ENCODE measurements around the gene KMT2B.

Gene KMT2B

DNA sequence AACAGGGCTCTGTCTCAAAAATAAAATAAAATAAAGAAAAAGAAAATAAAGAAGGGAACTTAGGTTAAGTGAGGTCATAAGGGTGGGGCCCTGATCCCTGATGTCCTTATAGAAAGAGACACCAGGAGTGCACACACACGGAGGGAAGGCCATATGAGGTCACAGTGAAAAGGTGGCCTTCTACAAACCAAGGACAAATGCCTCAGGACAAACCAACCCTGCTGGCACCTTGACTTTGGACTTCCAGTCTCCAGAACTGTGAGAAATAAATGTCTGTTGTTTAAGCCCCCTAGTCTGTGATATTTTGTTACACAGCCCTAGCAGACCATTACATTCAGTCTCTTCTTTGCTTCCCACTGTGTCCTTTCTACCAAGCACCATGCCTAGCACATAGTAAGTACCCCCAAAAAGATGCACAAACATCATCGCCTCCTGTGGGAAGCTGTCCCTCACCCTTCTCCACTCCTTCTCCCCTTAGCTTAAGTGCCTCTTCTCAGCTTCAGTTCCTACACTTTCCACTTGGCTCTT is 21.8 kb upstream of the KMT2B start:
- no peak for DNase-seq (ENCODE audit: low read depth)
- TF ChIP-seq, protein P1, sequence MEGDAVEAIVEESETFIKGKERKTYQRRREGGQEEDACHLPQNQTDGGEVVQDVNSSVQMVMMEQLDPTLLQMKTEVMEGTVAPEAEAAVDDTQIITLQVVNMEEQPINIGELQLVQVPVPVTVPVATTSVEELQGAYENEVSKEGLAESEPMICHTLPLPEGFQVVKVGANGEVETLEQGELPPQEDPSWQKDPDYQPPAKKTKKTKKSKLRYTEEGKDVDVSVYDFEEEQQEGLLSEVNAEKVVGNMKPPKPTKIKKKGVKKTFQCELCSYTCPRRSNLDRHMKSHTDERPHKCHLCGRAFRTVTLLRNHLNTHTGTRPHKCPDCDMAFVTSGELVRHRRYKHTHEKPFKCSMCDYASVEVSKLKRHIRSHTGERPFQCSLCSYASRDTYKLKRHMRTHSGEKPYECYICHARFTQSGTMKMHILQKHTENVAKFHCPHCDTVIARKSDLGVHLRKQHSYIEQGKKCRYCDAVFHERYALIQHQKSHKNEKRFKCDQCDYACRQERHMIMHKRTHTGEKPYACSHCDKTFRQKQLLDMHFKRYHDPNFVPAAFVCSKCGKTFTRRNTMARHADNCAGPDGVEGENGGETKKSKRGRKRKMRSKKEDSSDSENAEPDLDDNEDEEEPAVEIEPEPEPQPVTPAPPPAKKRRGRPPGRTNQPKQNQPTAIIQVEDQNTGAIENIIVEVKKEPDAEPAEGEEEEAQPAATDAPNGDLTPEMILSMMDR (IDR thresholded peaks at IDR 0.05; ENCODE audit: insufficient read depth, low read depth, low read length, missing control alignments), result no peak
- no peak overlapping the region for H3K4me3 ChIP-seq (ENCODE audit: low read length)

DNA sequence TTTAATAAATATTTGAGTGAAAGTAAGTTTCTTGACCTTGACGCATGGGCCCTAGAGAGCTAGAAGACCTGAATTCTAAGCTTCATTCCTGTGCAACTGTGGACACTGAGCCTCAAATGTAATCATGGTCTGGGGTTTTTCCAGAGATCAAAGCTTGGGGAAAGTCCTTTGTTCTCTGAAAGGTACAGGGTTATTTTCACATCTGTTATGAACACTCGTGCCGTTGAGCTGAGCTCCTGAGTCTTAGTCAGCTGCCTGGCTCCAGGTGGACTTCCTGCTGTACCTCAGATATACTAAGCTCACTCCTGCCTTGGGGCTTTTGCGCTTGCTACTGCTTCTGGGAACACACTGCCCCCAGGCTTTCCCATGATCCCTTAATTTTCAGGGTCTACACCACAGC is 21.0 kb upstream of the KMT2B start:
- no peak overlapping the region for H3K4me3 ChIP-seq (ENCODE audit: low read length)
- TF ChIP-seq, protein P1 (IDR thresholded peaks at IDR 0.05; ENCODE audit: insufficient read depth, low read depth, low read length, missing control alignments), result no peak
- DNase-seq (ENCODE audit: low read depth), result peak; percentile 19

DNA sequence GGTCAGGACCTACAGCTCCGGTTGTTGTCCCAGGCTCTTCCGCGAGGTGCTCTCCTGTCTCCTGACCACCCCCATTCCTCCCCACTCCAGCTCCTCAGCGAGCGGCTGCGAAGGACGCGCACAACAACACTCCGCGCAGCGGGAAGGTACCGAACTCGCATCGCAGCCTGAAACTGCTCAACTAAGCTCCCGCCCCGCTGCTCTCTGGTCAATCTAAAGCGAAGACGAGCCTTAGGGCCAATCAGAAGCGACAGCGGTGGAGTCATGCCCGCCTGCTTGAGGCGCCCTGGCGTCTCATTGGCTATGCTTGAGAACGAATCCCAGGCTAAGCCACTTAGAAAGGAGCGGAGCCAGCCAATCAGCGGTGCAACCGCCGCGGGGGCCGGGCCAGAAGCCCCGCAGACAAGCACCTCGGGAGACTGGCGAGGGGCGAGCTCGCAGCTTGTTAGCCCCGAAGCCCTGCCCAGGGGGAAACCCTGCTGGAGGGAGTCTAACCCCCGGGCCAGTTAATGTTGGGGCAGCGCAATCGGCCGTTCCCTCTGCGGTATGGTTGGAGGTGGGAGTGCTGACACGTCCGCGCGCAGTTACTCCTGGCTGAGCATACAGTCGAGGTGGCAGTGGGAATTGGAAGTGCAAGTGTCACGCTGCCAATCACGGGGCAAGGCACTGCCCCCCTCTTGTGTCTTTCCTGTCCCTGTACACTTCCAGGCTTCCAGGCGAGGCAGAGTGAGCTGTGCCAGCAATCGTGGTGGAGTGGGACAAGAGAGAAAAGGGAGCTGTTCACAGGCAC is 15.4 kb upstream of the KMT2B start:
- TF ChIP-seq, protein P1 (IDR thresholded peaks at IDR 0.05; ENCODE audit: insufficient read depth, low read depth, low read length, missing control alignments), result no peak
- peak overlapping the region; percentile 70 for H3K4me3 ChIP-seq (ENCODE audit: low read length)
- peak; percentile 99 for DNase-seq (ENCODE audit: low read depth)

DNA sequence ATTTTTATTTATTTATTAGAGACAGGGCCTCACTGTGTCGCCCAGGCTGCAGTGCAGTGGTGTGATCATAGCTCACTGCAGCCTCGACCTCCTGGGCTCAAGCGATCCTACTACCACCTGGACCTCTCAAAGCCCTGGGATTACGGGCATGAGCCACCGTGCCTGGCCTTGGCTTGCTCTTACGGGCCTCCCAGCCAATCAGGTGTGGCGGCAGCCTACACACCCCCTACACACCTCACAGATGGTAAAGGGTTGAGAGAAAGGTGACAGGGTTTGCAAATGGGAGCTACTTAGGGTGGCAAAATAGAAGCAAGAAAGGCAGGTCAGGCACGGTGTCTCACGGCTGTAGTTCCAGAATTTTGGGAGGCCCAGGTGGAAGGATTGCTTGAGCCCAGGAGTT is 14.5 kb upstream of the KMT2B start:
- TF ChIP-seq, protein P1 (IDR thresholded peaks at IDR 0.05; ENCODE audit: insufficient read depth, low read depth, low read length, missing control alignments), result no peak
- DNase-seq (ENCODE audit: low read depth), result no peak
- H3K4me3 ChIP-seq (ENCODE audit: low read length), result no peak overlapping the region

DNA sequence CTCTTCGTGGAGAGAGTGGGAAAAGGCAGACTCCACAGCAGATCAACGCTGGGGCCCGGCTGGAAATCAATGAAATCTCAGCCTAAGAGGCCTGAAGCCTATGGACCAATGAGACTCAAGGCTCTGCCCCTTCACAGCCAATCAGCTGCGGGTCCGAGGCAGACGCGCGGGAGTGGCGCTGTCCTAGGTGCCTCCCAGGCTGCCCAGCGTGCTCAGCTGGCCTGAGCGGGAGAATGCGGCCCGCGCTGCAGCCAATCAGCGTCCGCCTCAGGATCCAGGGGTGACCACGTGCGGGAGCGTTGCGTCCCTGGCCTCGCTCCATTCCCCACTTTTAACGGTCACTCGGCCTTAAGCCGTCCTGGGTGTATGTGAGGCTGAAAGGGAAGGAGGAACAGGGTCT is 13.6 kb upstream of the KMT2B start, which contains the start of gene ZBTB32:
Gene ZBTB32 (plus strand): TSS at position 341 of the 400 bp plus-strand sequence. CDS start 10,069 bp downstream, outside the sequence.
- no peak within 1 kb of the TSS for H3K4me3 ChIP-seq (ENCODE audit: low read length)
- TF ChIP-seq, protein P1 (IDR thresholded peaks at IDR 0.05; ENCODE audit: insufficient read depth, low read depth, low read length, missing control alignments), result no peak
- DNase-seq (ENCODE audit: low read depth), result peak; percentile 70

DNA sequence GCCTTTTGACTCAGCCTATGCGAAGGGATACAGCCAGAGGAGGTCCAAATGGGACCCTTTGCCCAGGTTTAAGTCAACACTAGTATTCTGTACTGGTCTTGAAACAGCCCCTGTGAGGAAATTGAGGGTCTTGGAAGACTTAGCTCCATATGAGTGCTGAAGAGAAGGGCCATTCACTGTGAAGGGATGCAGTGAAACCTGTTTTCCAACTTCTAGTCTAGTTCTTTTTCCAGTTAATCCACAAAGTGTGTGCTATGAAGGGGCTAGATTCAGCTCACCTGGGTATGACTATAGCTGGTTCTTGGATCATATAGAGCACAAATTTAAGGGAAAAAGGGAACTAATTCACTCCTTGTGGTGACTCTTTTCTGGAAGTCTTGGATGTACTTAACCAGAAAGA is 9.4 kb upstream of the KMT2B start:
- H3K4me3 ChIP-seq (ENCODE audit: low read length), result no peak overlapping the region
- TF ChIP-seq, protein P1 (IDR thresholded peaks at IDR 0.05; ENCODE audit: insufficient read depth, low read depth, low read length, missing control alignments), result no peak
- DNase-seq (ENCODE audit: low read depth), result peak; percentile 54

Data from epithelial cell of esophagus (primary cell).